Vein endothelial cell (primary cell): ENCODE measurements around the gene ANGPTL2. TPM values are rescaled to one million over a fixed set of nuclear protein-coding genes. Genes with fewer than 3 reads are reported as not detected.

Experiments used
- total RNA-seq: library from RNA; depleted of rRNA; stranded (reverse); fragments of >200 nt; gene quantifications from 2 replicates; pipeline ENCODE4 v1.2.3, GENCODE V29; 2012

Gene ANGPTL2, protein sequence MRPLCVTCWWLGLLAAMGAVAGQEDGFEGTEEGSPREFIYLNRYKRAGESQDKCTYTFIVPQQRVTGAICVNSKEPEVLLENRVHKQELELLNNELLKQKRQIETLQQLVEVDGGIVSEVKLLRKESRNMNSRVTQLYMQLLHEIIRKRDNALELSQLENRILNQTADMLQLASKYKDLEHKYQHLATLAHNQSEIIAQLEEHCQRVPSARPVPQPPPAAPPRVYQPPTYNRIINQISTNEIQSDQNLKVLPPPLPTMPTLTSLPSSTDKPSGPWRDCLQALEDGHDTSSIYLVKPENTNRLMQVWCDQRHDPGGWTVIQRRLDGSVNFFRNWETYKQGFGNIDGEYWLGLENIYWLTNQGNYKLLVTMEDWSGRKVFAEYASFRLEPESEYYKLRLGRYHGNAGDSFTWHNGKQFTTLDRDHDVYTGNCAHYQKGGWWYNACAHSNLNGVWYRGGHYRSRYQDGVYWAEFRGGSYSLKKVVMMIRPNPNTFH
- total RNA-seq = 18.8 and 23.8 TPM in 2 replicates

DNA sequence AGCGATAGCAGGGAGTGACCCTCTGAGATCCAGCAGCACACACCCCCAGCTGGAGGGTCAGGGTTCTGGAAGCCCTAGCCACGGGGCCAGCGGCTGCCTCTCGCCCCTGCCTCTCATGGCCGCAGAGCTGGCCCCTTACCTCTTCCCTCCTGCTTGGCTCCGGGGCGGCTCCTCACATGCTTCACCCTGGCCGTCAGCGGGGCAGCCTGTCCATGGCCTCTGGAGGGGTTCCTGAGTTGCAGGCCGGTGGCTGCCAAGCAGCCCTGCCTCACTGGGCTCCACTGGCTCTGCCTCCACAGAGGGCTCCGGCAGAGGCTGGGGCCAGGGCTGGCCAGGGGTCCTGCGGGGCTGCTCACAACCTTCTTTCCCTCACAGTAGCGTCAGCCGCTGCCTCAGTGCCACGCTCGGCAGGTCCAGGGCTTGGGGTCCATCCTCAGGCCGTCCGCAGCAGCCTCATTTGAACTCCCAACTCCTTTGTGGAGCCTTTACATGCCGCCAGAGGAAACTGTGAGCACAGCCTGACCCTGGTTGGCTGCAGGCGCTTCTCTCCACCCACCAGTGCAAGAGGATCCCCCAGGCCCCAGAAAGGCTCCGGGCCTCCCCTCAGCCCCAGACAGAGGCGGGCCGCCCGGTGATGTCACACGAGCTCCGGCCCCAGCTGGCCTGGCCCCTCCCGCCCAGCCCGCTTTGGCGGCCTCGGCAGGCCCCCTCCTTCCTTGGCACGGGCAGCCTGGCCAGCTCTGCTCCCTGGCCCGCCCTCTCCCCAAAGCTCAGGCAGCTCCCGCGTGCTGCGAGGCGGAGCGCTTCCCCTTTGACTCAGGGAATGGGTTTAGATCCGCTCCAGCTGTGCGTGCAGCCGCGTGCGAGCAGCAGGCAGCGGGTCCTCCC is at the start of gene ANGPTL2:
TSS of gene ANGPTL2 (minus strand) at position 460 of the 888 bp plus-strand sequence. CDS start 13,904 bp downstream, outside the sequence.

Other genes starting within 250 kb of the ANGPTL2 start
- 2.8 and 2.9 TPM in 2 replicates for gene RALGPS1, start 207.9 kb downstream of the ANGPTL2 start, total RNA-seq
- 8.2 and 9.5 TPM in 2 replicates for gene GARNL3, start 142.1 kb upstream of the ANGPTL2 start, total RNA-seq